ENCODE data around the gene LCE1B.

Gene LCE1B

GRCh38 chr1:152860129-152860528 lies 48.4 kb downstream of the LCE1B start:
- no peak for DNase-seq (ENCODE audit: low read depth in 2 of 2)

- no peak for DNase-seq (ENCODE audit: low read depth in 2 of 2)
Measured at GRCh38 chr1:152861374-152861773, 49.6 kb downstream of the LCE1B start.
